ENCODE data around the gene UGT3A2.

UGT3A2 gene

DNA sequence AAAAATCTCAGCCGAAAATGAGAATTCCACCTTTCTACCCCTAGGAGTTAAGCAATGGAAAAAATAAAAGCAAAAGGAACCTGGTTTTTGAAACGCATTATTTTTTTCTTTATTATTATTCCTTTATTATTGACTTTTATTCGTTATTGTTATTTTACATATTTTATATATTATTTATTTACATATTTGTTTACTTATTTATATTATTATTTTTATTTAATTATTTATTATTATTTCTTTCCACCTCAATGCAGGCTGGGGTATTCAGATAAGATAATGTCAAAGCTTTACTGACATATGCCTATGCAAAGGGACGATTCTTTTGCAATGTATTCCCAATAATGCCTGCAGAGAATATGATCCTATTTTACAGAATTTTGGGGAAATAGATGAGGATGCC is 16.7 kb downstream of the UGT3A2 start:
- Histone ChIP-seq H3K4me1 (no peaks in the 10 kb centered on the region), H3K36me3 (no peaks in the 10 kb centered on the region), H3K27ac (no peak overlapping the region), H3K9me3 (no peaks in the 10 kb centered on the region), H3K27me3 (no peaks in the 10 kb centered on the region), H3K4me3 (no peak overlapping the region)
- no peak for DNase-seq
- TF ChIP-seq, protein P1, sequence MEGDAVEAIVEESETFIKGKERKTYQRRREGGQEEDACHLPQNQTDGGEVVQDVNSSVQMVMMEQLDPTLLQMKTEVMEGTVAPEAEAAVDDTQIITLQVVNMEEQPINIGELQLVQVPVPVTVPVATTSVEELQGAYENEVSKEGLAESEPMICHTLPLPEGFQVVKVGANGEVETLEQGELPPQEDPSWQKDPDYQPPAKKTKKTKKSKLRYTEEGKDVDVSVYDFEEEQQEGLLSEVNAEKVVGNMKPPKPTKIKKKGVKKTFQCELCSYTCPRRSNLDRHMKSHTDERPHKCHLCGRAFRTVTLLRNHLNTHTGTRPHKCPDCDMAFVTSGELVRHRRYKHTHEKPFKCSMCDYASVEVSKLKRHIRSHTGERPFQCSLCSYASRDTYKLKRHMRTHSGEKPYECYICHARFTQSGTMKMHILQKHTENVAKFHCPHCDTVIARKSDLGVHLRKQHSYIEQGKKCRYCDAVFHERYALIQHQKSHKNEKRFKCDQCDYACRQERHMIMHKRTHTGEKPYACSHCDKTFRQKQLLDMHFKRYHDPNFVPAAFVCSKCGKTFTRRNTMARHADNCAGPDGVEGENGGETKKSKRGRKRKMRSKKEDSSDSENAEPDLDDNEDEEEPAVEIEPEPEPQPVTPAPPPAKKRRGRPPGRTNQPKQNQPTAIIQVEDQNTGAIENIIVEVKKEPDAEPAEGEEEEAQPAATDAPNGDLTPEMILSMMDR (IDR thresholded peaks at IDR 0.05) = no peak
- intact Hi-C loops (cut with DNase I; ENCODE audit: low total_unique reads) = no loop called here

DNA sequence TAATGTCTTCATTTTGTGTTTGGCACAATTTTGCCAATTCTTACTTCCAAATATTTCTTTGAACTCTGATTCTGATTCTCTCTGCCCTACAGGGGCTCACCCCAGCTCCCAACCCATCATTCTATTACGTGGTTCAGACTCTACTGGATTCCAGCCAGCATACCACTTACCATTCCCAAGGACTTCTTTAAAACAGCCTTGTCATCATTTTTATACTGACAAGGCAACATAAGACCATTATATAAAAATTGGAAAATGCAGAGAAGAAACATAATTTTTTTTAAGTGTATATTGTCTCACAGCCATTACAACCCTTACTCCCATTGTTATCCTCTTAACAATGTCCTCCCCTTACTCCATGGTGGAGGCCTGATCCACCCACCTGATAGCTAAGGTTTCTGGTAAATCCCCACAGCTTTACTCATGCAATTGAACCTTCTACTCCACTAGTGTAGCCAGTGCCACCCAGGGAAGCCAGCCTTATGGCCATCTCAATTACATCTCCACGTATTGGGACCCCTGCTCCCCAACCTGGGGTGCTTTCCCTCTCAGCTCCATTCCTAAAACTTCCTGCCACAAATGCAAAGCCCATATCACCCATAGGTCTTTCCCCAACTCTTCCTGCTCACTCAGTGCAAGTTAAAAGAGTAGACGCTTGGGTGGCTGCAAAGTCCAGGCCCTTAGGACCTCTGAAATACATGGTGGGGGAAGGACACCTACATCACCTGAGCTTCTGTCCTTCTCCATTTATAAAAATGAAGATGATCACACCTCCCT is 19.1 kb downstream of the UGT3A2 start:
- intact Hi-C loops (cut with DNase I; ENCODE audit: low total_unique reads) = no loop called here
- TF ChIP-seq, protein P1 (IDR thresholded peaks at IDR 0.05) = no peak
- Histone ChIP-seq H3K36me3 (no peaks in the 10 kb centered on the region), H3K27ac (no peak overlapping the region), H3K27me3 (no peaks in the 10 kb centered on the region), H3K4me3 (no peak overlapping the region), H3K9me3 (no peaks in the 10 kb centered on the region), H3K4me1 (no peaks in the 10 kb centered on the region)
- DNase-seq = no peak

DNA sequence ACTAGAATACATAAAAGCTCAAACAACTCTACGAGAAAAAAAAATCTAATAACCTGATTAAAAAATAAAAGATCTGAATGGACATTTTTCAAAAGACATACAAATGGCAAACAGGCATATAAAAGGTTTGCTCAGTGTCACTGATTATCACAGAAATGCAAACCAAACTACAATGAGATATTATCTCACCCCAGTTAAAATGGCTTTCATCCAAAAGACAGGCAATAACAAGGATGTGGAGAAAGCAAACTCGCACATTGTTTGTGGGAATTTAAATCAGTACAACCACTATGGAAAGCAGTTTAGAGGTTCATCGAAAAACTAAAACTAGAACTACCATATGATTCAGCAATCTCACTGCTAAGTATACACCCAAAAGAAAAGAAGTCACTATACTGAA is 20.8 kb downstream of the UGT3A2 start:
- Histone ChIP-seq H3K4me3 (no peak overlapping the region), H3K27me3 (no peaks in the 10 kb centered on the region), H3K9me3 (no peaks in the 10 kb centered on the region), H3K4me1 (no peaks in the 10 kb centered on the region), H3K36me3 (no peaks in the 10 kb centered on the region), H3K27ac (no peak overlapping the region)
- intact Hi-C loops (cut with DNase I; ENCODE audit: low total_unique reads) = no loop called here
- DNase-seq = no peak
- TF ChIP-seq, protein P1 (IDR thresholded peaks at IDR 0.05) = no peak

DNA sequence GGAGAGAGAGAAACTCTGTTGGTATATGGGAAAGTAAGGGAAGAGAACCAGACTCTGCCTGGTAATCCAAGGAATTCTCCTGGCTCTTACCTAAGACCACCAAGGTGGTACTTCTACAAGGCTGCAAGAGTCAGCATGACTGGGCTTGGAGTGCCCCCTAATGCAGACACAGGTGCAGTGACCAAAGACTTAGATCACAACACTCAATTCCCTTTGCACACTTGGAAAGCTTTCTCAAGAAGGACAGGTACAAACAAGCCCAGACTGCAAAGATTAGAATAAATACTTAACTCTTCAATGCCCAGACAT is 25.2 kb downstream of the UGT3A2 start:
- Histone ChIP-seq H3K27ac (no peak overlapping the region), H3K4me1 (no peaks in the 10 kb centered on the region), H3K27me3 (no peaks in the 10 kb centered on the region), H3K36me3 (no peaks in the 10 kb centered on the region), H3K9me3 (no peaks in the 10 kb centered on the region), H3K4me3 (no peak overlapping the region)
- TF ChIP-seq, protein P1 (IDR thresholded peaks at IDR 0.05) = no peak
- DNase-seq = no peak
- intact Hi-C loops (cut with DNase I; ENCODE audit: low total_unique reads) = no loop called here

- no peak for DNase-seq
- Histone ChIP-seq H3K4me1 (no peaks in the 10 kb centered on the region), H3K9me3 (no peaks in the 10 kb centered on the region), H3K36me3 (no peaks in the 10 kb centered on the region), H3K27ac (no peak overlapping the region), H3K27me3 (no peaks in the 10 kb centered on the region), H3K4me3 (no peak overlapping the region)
- intact Hi-C loops (cut with DNase I; ENCODE audit: low total_unique reads) = no loop called here
- TF ChIP-seq, protein P1 (IDR thresholded peaks at IDR 0.05) = no peak
Observed at GRCh38 chr5:36040651-36041536, 25.8 kb downstream of the UGT3A2 start.
